Measurements from ENCODE around the gene FHIT. TPM values are rescaled to one million over a fixed set of nuclear protein-coding genes. Genes with fewer than 3 reads are reported as not detected.

Gene FHIT
- total and polyA plus RNA-seq, 2 of the 4 experiments (the other 2 are of a cell fraction): 0.07 TPM; not detected in 1

GRCh38 chr3:60246361-60246760 lies 1004.9 kb downstream of the FHIT start:
- no peak overlapping the region for H3K4ac ChIP-seq (ENCODE audit: low read depth, low read length)
- H3K79me1 ChIP-seq (ENCODE audit: low read depth in 1 of 2, low read length in 2 of 2): no peaks in the 10 kb centered on the region
- no peak overlapping the region for H2AK9ac ChIP-seq (replicated peaks; ENCODE audit: low read depth, low read length, poor library complexity)
- no peak overlapping the region for H2BK5ac ChIP-seq (ENCODE audit: low read depth, low read length, poor library complexity, severe bottlenecking)
- ATAC-seq (ENCODE audit: low read depth): no peak
- no peak overlapping the region for H3K14ac ChIP-seq (replicated peaks; ENCODE audit: low read depth, low read length)
- no peak overlapping the region for H2BK120ac ChIP-seq (ENCODE audit: low read depth, low read length)
- H3K4me3 ChIP-seq (ENCODE audit: insufficient read depth, low read depth, low read length): no peak overlapping the region
- no peak overlapping the region for H3K56ac ChIP-seq (ENCODE audit: extremely low read depth, insufficient read depth, low read length)
- H4K5ac ChIP-seq (ENCODE audit: low read depth, low read length): no peak overlapping the region
- TF ChIP-seq USF2 (IDR thresholded peaks at IDR 0.05; ENCODE audit: low read depth, low read length) (no peak), RCOR1 (IDR thresholded peaks at IDR 0.05; ENCODE audit: insufficient replicate concordance, low read length) (no peak), RFX5 (IDR thresholded peaks at IDR 0.05; ENCODE audit: low read depth, low read length) (no peak), MAZ (IDR thresholded peaks at IDR 0.05; ENCODE audit: borderline replicate concordance, low read depth, low read length) (no peak), MAFK (IDR thresholded peaks at IDR 0.05; ENCODE audit: low read depth, low read length) (no peak), BHLHE40 (IDR thresholded peaks at IDR 0.05; ENCODE audit: low read depth, low read length) (no peak), FOS (IDR thresholded peaks at IDR 0.05; ENCODE audit: low read depth, low read length) (no peak), CEBPB (IDR thresholded peaks at IDR 0.05; ENCODE audit: low read depth, low read length) (no peak), RAD21 (IDR thresholded peaks at IDR 0.05; ENCODE audit: low read length) (no peak), POLR2A (IDR thresholded peaks at IDR 0.05; ENCODE audit: low read depth, low read length) (no peak), CTCF (conservative IDR thresholded peaks at IDR 0.05; ENCODE audit: low read depth, low read length) (no peak), CHD1 (IDR thresholded peaks at IDR 0.05; ENCODE audit: low read depth, low read length) (no peak), MXI1 (IDR thresholded peaks at IDR 0.05; ENCODE audit: borderline replicate concordance, low read depth, low read length) (no peak), ELK1 (IDR thresholded peaks at IDR 0.05; ENCODE audit: borderline replicate concordance, low read depth, low read length) (no peak), SMC3 (IDR thresholded peaks at IDR 0.05; ENCODE audit: low read depth, low read length) (no peak), NFE2L2 (IDR thresholded peaks at IDR 0.05; ENCODE audit: low read depth, low read length) (no peak)
- H3K9me3 ChIP-seq (ENCODE audit: control insufficient read depth, insufficient read depth, low read length): no peaks in the 10 kb centered on the region
- DNase-seq: no peak
- no peak overlapping the region for H3K9ac ChIP-seq (ENCODE audit: low read depth, low read length)
- dilution Hi-C loops (cut with HindIII; ENCODE audit: low sequenced_read_pairs, unreplicated experiment): no loop called here
- WGBS, 2 experiments (ENCODE audit: extremely low coverage in 2 of 2, insufficient read length in 1 of 2): no CpG with 5 or more reads among the region's 4 CpGs
- in situ Hi-C loops (cut with MboI; ENCODE audit: low sequenced_read_pairs): no loop called here
- H3K18ac ChIP-seq (ENCODE audit: low read depth, low read length): no peak overlapping the region
- POLR2A ChIA-PET (ENCODE audit: unreplicated experiment): no interaction called here
- no peaks in the 10 kb centered on the region for H3K9me1 ChIP-seq (ENCODE audit: insufficient read depth, low read length)
- no peaks in the 10 kb centered on the region for H3K4me1 ChIP-seq (ENCODE audit: control insufficient read depth, insufficient read depth, low read length)
- H2BK15ac ChIP-seq (ENCODE audit: low read depth, low read length): no peak overlapping the region
- no peak overlapping the region for H2AK5ac ChIP-seq (ENCODE audit: low read depth, low read length)
- intact Hi-C loops (cut with micrococcal nuclease): no loop called here
- H3K27ac ChIP-seq (ENCODE audit: insufficient read depth, low read length): no peak overlapping the region
- no peak overlapping the region for H4K8ac ChIP-seq (ENCODE audit: low read depth in 2 of 2, low read length in 2 of 2)
- H2AFZ ChIP-seq (replicated peaks; ENCODE audit: low read length, poor library complexity): no peak overlapping the region
- BruUV-seq (replicated peaks): no TSS peak
- no peak overlapping the region for H3K4me2 ChIP-seq (ENCODE audit: low read depth, low read length)
- no peaks in the 10 kb centered on the region for H3K27me3 ChIP-seq (ENCODE audit: control insufficient read depth, insufficient read depth, low read length)
- H4K20me1 ChIP-seq (ENCODE audit: insufficient read depth, low read length): no peaks in the 10 kb centered on the region
- CTCF ChIA-PET: no interaction called here
- H3K23ac ChIP-seq (ENCODE audit: low read depth, low read length): no peak overlapping the region
- H2BK20ac ChIP-seq (ENCODE audit: low read depth, low read length): no peak overlapping the region
- H4K91ac ChIP-seq (ENCODE audit: insufficient read depth, low read depth, low read length): no peak overlapping the region
- H3K36me3 ChIP-seq (ENCODE audit: control insufficient read depth, insufficient read depth, low read length): no peaks in the 10 kb centered on the region
